Endodermal cell (in vitro differentiated cells): ENCODE measurements around the gene SYNGR1. TPM values are rescaled to one million over a fixed set of nuclear protein-coding genes. Genes with fewer than 3 reads are reported as not detected.
A peak's percentile ranks its signal among the peaks of the same experiment; 100 is the strongest.

Experiments used
- DNase-seq: peaks from one replicate; pipeline ENCODE4 v3.0.0-alpha.2; 2017
- H3K27ac ChIP-seq: 2 replicates; pipeline ENCODE4 v1.5.1; 2013; ENCODE audit warnings: mild to moderate bottlenecking, low read depth, low read length, moderate library complexity
- H3K27me3 ChIP-seq: 2 replicates; pipeline ENCODE4 v1.6.1; 2013; ENCODE audit warnings: mild to moderate bottlenecking, low read length, moderate library complexity; ENCODE audit not compliant: insufficient read depth, control insufficient read depth, poor library complexity, severe bottlenecking
- H3K36me3 ChIP-seq: 2 replicates; pipeline ENCODE4 v1.7.0; 2013; ENCODE audit warnings: mild to moderate bottlenecking, low read length, moderate library complexity; ENCODE audit not compliant: control insufficient read depth, insufficient read depth
- H3K4me1 ChIP-seq: one replicate; pipeline ENCODE4 v1.7.0; 2013; ENCODE audit warnings: low read length; ENCODE audit not compliant: control insufficient read depth, insufficient read depth
- H3K4me3 ChIP-seq: 2 replicates; pipeline ENCODE4 v1.5.1; 2013; ENCODE audit warnings: mild to moderate bottlenecking, low read length, moderate library complexity
- H3K9ac ChIP-seq: 2 replicates; pipeline ENCODE4 v1.6.1; 2013; ENCODE audit warnings: mild to moderate bottlenecking, low read length, moderate library complexity; ENCODE audit not compliant: poor library complexity, severe bottlenecking; ENCODE audit errors: extremely low read depth
- H3K9me3 ChIP-seq: 2 replicates; pipeline ENCODE4 v1.6.1; 2013; ENCODE audit warnings: mild to moderate bottlenecking, low read length, moderate library complexity; ENCODE audit not compliant: control insufficient read depth
- H3K27ac Mint-ChIP-seq: 2 replicates; pipeline ENCODE4 v1.8.0; 2020; ENCODE audit warnings: mixed read lengths
- H3K27me3 Mint-ChIP-seq: 2 replicates; pipeline ENCODE4 v1.8.0; 2021; ENCODE audit warnings: mild to moderate bottlenecking, mixed read lengths; ENCODE audit not compliant: insufficient read depth
- H3K36me3 Mint-ChIP-seq: 2 replicates; pipeline ENCODE4 v1.8.0; 2020; ENCODE audit warnings: low read depth, mixed read lengths
- H3K4me1 Mint-ChIP-seq: 2 replicates; pipeline ENCODE4 v1.8.0; 2020; ENCODE audit warnings: mixed read lengths
- H3K4me3 Mint-ChIP-seq: 2 replicates; pipeline ENCODE4 v1.8.0; 2020; ENCODE audit warnings: mild to moderate bottlenecking, moderate library complexity, mixed read lengths
- H3K9me3 Mint-ChIP-seq: 2 replicates; pipeline ENCODE4 v1.8.0; 2020; ENCODE audit warnings: mild to moderate bottlenecking, mixed read lengths
- WGBS, 2 experiments: methylation state at CpG; one replicate each; pipeline versions ENCODE4 v1.1.5 to v1.1.7; 2013; ENCODE audit warnings: missing lambda C conversion rate in 2 of 2, mixed read lengths in 1 of 2; ENCODE audit not compliant: insufficient coverage in 1 of 2, insufficient read length in 1 of 2; 5-methylcytosine and 5-hydroxymethylcytosine counted together
- total RNA-seq, 2 donors: library from RNA; stranded (reverse); fragmentation: NEBNext Ultra II Directional in 1 of 2; extraction: Animal tissue kit (Norgen Biotek cat#: 25700) in 1 of 2; gene quantifications; 2 replicates in 1 of 2; 3 replicates in 1 of 2; pipeline ENCODE4 v1.2.1, GENCODE V29; 2021
- TF ChIP-seq, protein P1 (sequence below): fragments of 200-600 bp; sonication (generic); conservative IDR thresholded peaks from 2 replicates; pipeline ENCODE4 v1.5.0; 2021; ENCODE audit warnings: antibody characterized with exemption, mild to moderate bottlenecking

Gene SYNGR1
- total RNA-seq, 2 donors from 2014 or later = 19.0 to 36.3 TPM

- Mint-ChIP-seq H3K4me1 (no peaks in the 10 kb centered on the region), H3K27ac (no peak overlapping the region), H3K9me3 (no peaks in the 10 kb centered on the region), H3K27me3 (no peaks in the 10 kb centered on the region), H3K36me3 (peaks cover 24% of the 10 kb centered on the region), H3K4me3 (no peak overlapping the region)
- H3K36me3 ChIP-seq = peaks cover 16% of the 10 kb centered on the region
- no peak overlapping the region for H3K27ac ChIP-seq
- H3K9ac ChIP-seq = no peak overlapping the region
- H3K9me3 ChIP-seq = no peaks in the 10 kb centered on the region
- H3K4me1 ChIP-seq = no peaks in the 10 kb centered on the region
- no peak overlapping the region for H3K4me3 ChIP-seq
- 93 to 98% methylated on average over 8 to 11 of the region's 11 CpGs for WGBS, 2 experiments
- TF ChIP-seq, protein P1, sequence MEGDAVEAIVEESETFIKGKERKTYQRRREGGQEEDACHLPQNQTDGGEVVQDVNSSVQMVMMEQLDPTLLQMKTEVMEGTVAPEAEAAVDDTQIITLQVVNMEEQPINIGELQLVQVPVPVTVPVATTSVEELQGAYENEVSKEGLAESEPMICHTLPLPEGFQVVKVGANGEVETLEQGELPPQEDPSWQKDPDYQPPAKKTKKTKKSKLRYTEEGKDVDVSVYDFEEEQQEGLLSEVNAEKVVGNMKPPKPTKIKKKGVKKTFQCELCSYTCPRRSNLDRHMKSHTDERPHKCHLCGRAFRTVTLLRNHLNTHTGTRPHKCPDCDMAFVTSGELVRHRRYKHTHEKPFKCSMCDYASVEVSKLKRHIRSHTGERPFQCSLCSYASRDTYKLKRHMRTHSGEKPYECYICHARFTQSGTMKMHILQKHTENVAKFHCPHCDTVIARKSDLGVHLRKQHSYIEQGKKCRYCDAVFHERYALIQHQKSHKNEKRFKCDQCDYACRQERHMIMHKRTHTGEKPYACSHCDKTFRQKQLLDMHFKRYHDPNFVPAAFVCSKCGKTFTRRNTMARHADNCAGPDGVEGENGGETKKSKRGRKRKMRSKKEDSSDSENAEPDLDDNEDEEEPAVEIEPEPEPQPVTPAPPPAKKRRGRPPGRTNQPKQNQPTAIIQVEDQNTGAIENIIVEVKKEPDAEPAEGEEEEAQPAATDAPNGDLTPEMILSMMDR = no peak
- no peak for DNase-seq
- H3K27me3 ChIP-seq = no peaks in the 10 kb centered on the region
Measured at GRCh38 chr22:39414886-39415285, 65.1 kb downstream of the SYNGR1 start.

- H3K4me1 ChIP-seq = no peaks in the 10 kb centered on the region
- H3K27ac ChIP-seq = no peak overlapping the region
- no peak overlapping the region for H3K27ac Mint-ChIP-seq
- H3K36me3 ChIP-seq = peaks cover 16% of the 10 kb centered on the region
- H3K27me3 Mint-ChIP-seq = no peaks in the 10 kb centered on the region
- no peak overlapping the region for H3K9ac ChIP-seq
- no peaks in the 10 kb centered on the region for H3K9me3 ChIP-seq
- H3K36me3 Mint-ChIP-seq = peaks cover 26% of the 10 kb centered on the region
- no peaks in the 10 kb centered on the region for H3K27me3 ChIP-seq
- no peaks in the 10 kb centered on the region for H3K9me3 Mint-ChIP-seq
- no peaks in the 10 kb centered on the region for H3K4me1 Mint-ChIP-seq
- no peak for DNase-seq
- no peak overlapping the region for H3K4me3 ChIP-seq
- WGBS, 2 experiments = 96% methylated on average over 13 to 16 of the region's 16 CpGs
- TF ChIP-seq, protein P1 = no peak
- no peak overlapping the region for H3K4me3 Mint-ChIP-seq
Measured at GRCh38 chr22:39415506-39415905, 65.7 kb downstream of the SYNGR1 start.

- no peak for DNase-seq
- Mint-ChIP-seq H3K4me1 (no peaks in the 10 kb centered on the region), H3K9me3 (no peaks in the 10 kb centered on the region), H3K27ac (no peak overlapping the region), H3K27me3 (no peaks in the 10 kb centered on the region), H3K4me3 (no peak overlapping the region), H3K36me3 (peaks cover 27% of the 10 kb centered on the region)
- peak overlapping the region; percentile 24 for H3K27ac ChIP-seq
- no peaks in the 10 kb centered on the region for H3K9me3 ChIP-seq
- TF ChIP-seq, protein P1 = no peak
- peaks cover 20% of the 10 kb centered on the region for H3K36me3 ChIP-seq
- 87 to 88% methylated on average over 5 to 7 of the region's 7 CpGs for WGBS, 2 experiments
- no peaks in the 10 kb centered on the region for H3K4me1 ChIP-seq
- H3K27me3 ChIP-seq = no peaks in the 10 kb centered on the region
- no peak overlapping the region for H3K4me3 ChIP-seq
- H3K9ac ChIP-seq = no peak overlapping the region
Measured at GRCh38 chr22:39416319-39416718, 66.5 kb downstream of the SYNGR1 start.
